ENCODE data around the gene IDNK.

The IDNK gene

GRCh38 chr9:83675466-83675865 is 52.5 kb downstream of the IDNK start:
- TF ChIP-seq ZBTB7A (IDR thresholded peaks at IDR 0.05; ENCODE audit: low read depth), result no peak
- no peak for TF ChIP-seq TAF1 (IDR thresholded peaks at IDR 0.05; ENCODE audit: low read depth)
- no peak for TF ChIP-seq MAX (IDR thresholded peaks at IDR 0.05)
- no peak for TF ChIP-seq EP300 (IDR thresholded peaks at IDR 0.05; ENCODE audit: borderline replicate concordance)
- TF ChIP-seq CREB1 (IDR thresholded peaks at IDR 0.05; ENCODE audit: low read depth), result no peak
- no peak for TF ChIP-seq REST (IDR thresholded peaks at IDR 0.05; ENCODE audit: low read depth)
- no peak for TF ChIP-seq EGR1 (IDR thresholded peaks at IDR 0.05)
- TF ChIP-seq TEAD4 (IDR thresholded peaks at IDR 0.05), result no peak
- no peak for TF ChIP-seq USF1 (IDR thresholded peaks at IDR 0.05)
- TF ChIP-seq YY1 (IDR thresholded peaks at IDR 0.05; ENCODE audit: low read depth), result no peak
- no peak for TF ChIP-seq TCF12 (IDR thresholded peaks at IDR 0.05; ENCODE audit: low read depth)
- no peak for TF ChIP-seq FOXM1 (IDR thresholded peaks at IDR 0.05; ENCODE audit: borderline replicate concordance, low read depth)
- no peak for TF ChIP-seq RAD21 (IDR thresholded peaks at IDR 0.05; ENCODE audit: low read depth)
- no peak for TF ChIP-seq CEBPB (IDR thresholded peaks at IDR 0.05)
- no peak for TF ChIP-seq NFIC (IDR thresholded peaks at IDR 0.05)

- TF ChIP-seq ZBTB7A (IDR thresholded peaks at IDR 0.05; ENCODE audit: low read depth) (no peak), MAX (IDR thresholded peaks at IDR 0.05) (no peak)
Observed at GRCh38 chr9:83677596-83677995, 54.7 kb downstream of the IDNK start.

- TF ChIP-seq CEBPB (IDR thresholded peaks at IDR 0.05), result no peak
- no peak for TF ChIP-seq TEAD4 (IDR thresholded peaks at IDR 0.05)
- TF ChIP-seq RAD21 (IDR thresholded peaks at IDR 0.05; ENCODE audit: low read depth), result no peak
- no peak for TF ChIP-seq FOXM1 (IDR thresholded peaks at IDR 0.05; ENCODE audit: borderline replicate concordance, low read depth)
- no peak for TF ChIP-seq NFIC (IDR thresholded peaks at IDR 0.05)
- TF ChIP-seq TAF1 (IDR thresholded peaks at IDR 0.05; ENCODE audit: low read depth), result no peak
- no peak for TF ChIP-seq ZBTB7A (IDR thresholded peaks at IDR 0.05; ENCODE audit: low read depth)
- no peak for TF ChIP-seq USF1 (IDR thresholded peaks at IDR 0.05)
- TF ChIP-seq TCF12 (IDR thresholded peaks at IDR 0.05; ENCODE audit: low read depth), result no peak
- TF ChIP-seq CREB1 (IDR thresholded peaks at IDR 0.05; ENCODE audit: low read depth), result no peak
- no peak for TF ChIP-seq EGR1 (IDR thresholded peaks at IDR 0.05)
- no peak for TF ChIP-seq MAX (IDR thresholded peaks at IDR 0.05)
Observed at GRCh38 chr9:83680233-83680632, 57.3 kb downstream of the IDNK start.

- no peak for TF ChIP-seq EGR1 (IDR thresholded peaks at IDR 0.05)
- no peak for TF ChIP-seq USF1 (IDR thresholded peaks at IDR 0.05)
- TF ChIP-seq REST (IDR thresholded peaks at IDR 0.05; ENCODE audit: low read depth), result no peak
- TF ChIP-seq EP300 (IDR thresholded peaks at IDR 0.05; ENCODE audit: borderline replicate concordance), result no peak
- TF ChIP-seq YY1 (IDR thresholded peaks at IDR 0.05; ENCODE audit: low read depth), result no peak
- no peak for TF ChIP-seq CREB1 (IDR thresholded peaks at IDR 0.05; ENCODE audit: low read depth)
- no peak for TF ChIP-seq FOXM1 (IDR thresholded peaks at IDR 0.05; ENCODE audit: borderline replicate concordance, low read depth)
- TF ChIP-seq TAF1 (IDR thresholded peaks at IDR 0.05; ENCODE audit: low read depth), result no peak
Observed at GRCh38 chr9:83681490-83681889, 58.5 kb downstream of the IDNK start.

GRCh38 chr9:83688921-83689320 is 66.0 kb downstream of the IDNK start:
- TF ChIP-seq REST (IDR thresholded peaks at IDR 0.05; ENCODE audit: low read depth) (no peak), CREB1 (IDR thresholded peaks at IDR 0.05; ENCODE audit: low read depth) (no peak), YY1 (IDR thresholded peaks at IDR 0.05; ENCODE audit: low read depth) (no peak), FOXM1 (IDR thresholded peaks at IDR 0.05; ENCODE audit: borderline replicate concordance, low read depth) (no peak)
